Measurements from ENCODE around the gene CLASP1.

- TF ChIP-seq CTCF (IDR thresholded peaks at IDR 0.05): no peak
- no peak for TF ChIP-seq POLR2A (IDR thresholded peaks at IDR 0.05)
Measured at GRCh38 chr2:121376535-121377250, 272.6 kb downstream of the CLASP1 start.
